ENCODE data around the gene SYNE1. TPM values are rescaled to one million over a fixed set of nuclear protein-coding genes. Genes with fewer than 3 reads are reported as not detected.

The SYNE1 gene
- total RNA-seq, 1 donor from 2014 or later, result 24.9 TPM

DNA sequence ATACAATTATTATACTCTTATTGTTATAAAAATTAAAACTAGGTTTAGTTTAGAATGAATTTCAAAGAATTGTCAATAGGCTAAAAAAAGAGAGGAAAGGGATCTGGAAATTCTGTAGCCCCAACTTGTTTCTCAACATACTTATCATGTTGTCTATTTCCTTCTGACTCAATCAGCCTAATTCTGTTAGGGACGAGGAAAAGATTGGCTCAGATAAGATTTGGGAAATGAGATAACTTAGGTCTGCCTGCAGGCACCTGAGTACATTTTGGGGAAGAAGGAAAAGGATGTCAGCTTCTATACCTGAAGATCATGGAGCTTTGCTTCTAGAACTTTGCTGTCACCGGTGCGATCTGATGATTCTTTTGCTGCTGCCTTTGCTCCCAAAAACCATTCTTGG, 238.8 kb downstream of the SYNE1 start:
- H3K4me1 Mint-ChIP-seq, result no peaks in the 10 kb centered on the region
- no peaks in the 10 kb centered on the region for H3K36me3 Mint-ChIP-seq (ENCODE audit: low read depth)
- H3K9me3 Mint-ChIP-seq, result no peaks in the 10 kb centered on the region
- no peak overlapping the region for H3K4me3 Mint-ChIP-seq
- H3K27ac Mint-ChIP-seq (ENCODE audit: unreplicated experiment), result no peak overlapping the region
- TF ChIP-seq, protein P1, sequence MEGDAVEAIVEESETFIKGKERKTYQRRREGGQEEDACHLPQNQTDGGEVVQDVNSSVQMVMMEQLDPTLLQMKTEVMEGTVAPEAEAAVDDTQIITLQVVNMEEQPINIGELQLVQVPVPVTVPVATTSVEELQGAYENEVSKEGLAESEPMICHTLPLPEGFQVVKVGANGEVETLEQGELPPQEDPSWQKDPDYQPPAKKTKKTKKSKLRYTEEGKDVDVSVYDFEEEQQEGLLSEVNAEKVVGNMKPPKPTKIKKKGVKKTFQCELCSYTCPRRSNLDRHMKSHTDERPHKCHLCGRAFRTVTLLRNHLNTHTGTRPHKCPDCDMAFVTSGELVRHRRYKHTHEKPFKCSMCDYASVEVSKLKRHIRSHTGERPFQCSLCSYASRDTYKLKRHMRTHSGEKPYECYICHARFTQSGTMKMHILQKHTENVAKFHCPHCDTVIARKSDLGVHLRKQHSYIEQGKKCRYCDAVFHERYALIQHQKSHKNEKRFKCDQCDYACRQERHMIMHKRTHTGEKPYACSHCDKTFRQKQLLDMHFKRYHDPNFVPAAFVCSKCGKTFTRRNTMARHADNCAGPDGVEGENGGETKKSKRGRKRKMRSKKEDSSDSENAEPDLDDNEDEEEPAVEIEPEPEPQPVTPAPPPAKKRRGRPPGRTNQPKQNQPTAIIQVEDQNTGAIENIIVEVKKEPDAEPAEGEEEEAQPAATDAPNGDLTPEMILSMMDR (conservative IDR thresholded peaks at IDR 0.05), result no peak
- DNase-seq (ENCODE audit: low read depth, low spot score), result no peak
- no peaks in the 10 kb centered on the region for H3K27me3 Mint-ChIP-seq (ENCODE audit: low read depth)

DNA sequence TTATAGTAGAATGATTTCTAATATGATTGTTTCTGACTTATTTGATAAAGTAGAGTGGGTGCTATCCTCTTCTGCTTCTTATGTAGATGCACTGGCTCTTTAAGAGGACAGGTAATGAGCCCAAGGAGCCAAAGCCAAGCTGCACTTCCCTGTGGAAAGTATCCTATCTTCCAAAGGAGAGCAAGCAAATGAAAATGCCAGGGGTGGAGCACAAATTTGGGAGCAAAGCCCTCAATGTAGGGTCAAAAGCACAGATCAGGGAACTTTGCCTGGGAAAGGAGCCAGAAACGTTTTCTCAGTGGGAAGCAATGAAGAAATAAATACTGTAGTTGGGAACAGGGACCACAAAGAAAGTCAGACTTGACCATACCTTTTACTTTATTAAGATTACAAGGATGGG, 242.9 kb downstream of the SYNE1 start:
- TF ChIP-seq, protein P1 (conservative IDR thresholded peaks at IDR 0.05), result no peak
- Mint-ChIP-seq H3K9me3 (no peaks in the 10 kb centered on the region), H3K4me3 (no peak overlapping the region), H3K36me3 (ENCODE audit: low read depth) (no peaks in the 10 kb centered on the region), H3K27ac (ENCODE audit: unreplicated experiment) (no peak overlapping the region), H3K4me1 (no peaks in the 10 kb centered on the region), H3K27me3 (ENCODE audit: low read depth) (no peaks in the 10 kb centered on the region)
- DNase-seq (ENCODE audit: low read depth, low spot score), result no peak

DNA sequence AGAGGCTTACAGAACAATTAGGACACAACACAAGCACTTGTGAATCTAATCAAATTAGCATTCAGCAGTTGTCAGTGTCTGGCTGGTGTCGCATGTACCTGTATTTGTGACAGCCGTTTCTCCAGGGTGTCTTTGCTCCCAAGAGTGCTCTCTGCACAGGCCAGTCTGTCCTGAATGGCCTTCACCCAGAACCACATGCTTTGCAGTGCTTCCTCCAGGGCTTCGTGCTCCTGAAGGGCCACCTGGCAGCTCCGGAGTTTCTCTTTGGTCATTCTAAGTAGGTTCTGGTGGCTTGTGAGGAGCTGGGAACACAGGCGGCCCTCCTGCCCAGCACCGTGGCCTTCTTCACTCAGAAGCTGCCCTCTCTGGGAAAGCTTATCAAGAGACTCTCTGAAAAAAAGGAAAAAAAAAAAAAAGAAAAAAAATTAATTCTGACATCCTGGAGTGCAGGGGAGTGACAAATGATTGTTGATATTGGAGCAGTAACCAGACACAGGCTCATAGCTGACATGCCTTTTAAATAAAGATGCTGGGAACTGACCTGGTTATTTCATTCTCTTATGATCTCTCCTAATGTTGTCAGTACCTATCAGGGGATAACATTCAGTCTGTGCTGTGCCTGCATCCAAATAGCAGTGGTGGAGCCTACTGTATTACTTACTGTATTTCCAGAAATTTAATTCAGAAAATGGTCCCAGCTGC, 245.8 kb downstream of the SYNE1 start:
- Mint-ChIP-seq H3K9me3 (no peaks in the 10 kb centered on the region), H3K27ac (ENCODE audit: unreplicated experiment) (no peak overlapping the region), H3K27me3 (ENCODE audit: low read depth) (no peaks in the 10 kb centered on the region), H3K36me3 (ENCODE audit: low read depth) (no peaks in the 10 kb centered on the region), H3K4me1 (no peaks in the 10 kb centered on the region), H3K4me3 (no peak overlapping the region)
- TF ChIP-seq, protein P1 (conservative IDR thresholded peaks at IDR 0.05), result no peak
- DNase-seq (ENCODE audit: low read depth, low spot score), result no peak

DNA sequence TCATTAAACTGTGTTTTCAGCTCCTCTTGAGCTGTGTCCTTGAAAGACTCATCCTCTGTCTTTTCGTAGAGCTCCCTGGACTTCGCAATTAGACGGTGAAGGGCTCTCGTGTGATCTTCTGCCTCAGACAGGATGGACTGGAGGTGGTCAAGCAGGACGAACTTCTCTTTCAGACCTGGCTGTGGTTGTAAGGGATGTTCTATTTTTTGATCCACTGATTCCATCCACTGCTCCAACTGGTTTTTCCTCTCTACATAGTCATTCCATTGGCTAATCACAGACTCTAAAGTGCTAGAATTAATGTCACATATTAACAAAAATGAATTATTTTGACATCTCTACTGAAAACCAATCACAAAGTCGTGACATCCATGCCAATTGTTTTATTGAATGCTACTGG, 250.1 kb downstream of the SYNE1 start:
- H3K36me3 Mint-ChIP-seq (ENCODE audit: low read depth), result no peaks in the 10 kb centered on the region

DNA sequence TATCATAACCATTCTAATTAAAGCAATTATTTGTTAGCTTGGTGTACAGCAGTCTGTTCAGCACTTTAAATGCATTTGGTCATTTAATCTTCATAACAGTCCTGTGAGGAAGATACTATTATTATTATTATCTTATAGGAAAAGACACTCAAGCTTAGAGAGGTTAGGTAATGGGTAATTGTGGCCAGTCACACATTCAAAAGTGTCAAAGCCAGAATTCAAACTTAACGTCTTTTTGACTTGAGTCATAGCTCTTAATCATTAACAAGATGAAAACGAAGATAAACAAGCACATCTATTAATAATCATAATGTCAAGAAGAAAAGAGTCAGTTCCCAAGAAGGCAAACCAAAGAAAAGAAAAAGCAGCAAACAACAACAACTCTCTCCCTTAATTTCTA, 251.0 kb downstream of the SYNE1 start:
- Mint-ChIP-seq H3K27ac (ENCODE audit: unreplicated experiment) (no peak overlapping the region), H3K36me3 (ENCODE audit: low read depth) (no peaks in the 10 kb centered on the region), H3K4me1 (peaks cover 6% of the 10 kb centered on the region), H3K9me3 (no peaks in the 10 kb centered on the region), H3K4me3 (no peak overlapping the region), H3K27me3 (ENCODE audit: low read depth) (no peaks in the 10 kb centered on the region)
- no peak for DNase-seq (ENCODE audit: low read depth, low spot score)
- TF ChIP-seq, protein P1 (conservative IDR thresholded peaks at IDR 0.05), result no peak

More for the DNA sequence above, 250.1 kb downstream of the SYNE1 start:
- Mint-ChIP-seq H3K4me3 (no peak overlapping the region), H3K9me3 (no peaks in the 10 kb centered on the region), H3K27ac (ENCODE audit: unreplicated experiment) (no peak overlapping the region), H3K27me3 (ENCODE audit: low read depth) (no peaks in the 10 kb centered on the region), H3K4me1 (no peaks in the 10 kb centered on the region)
- TF ChIP-seq, protein P1 (conservative IDR thresholded peaks at IDR 0.05), result no peak
- DNase-seq (ENCODE audit: low read depth, low spot score), result no peak

Measured in neural crest cell (in vitro differentiated cells).